Ovary (tissue), 3 donors: Measurements from ENCODE around the gene TMX4.

Source experiments
- CTCF ChIP-seq, 3 donors: fragments of 450-650 bp in 2 of 3; fragments of 200-600 bp in 1 of 3; IDR thresholded peaks; one replicate each; pipeline versions ENCODE4 v1.5.1 to v1.8.0; 2016 to 2022; ENCODE audit warnings: antibody characterized with exemption in 3 of 3, mild to moderate bottlenecking in 1 of 3
- EP300 ChIP-seq: sonication (generic); formaldehyde crosslinking; IDR thresholded peaks from one replicate; pipeline ENCODE4 v1.6.1; 2017; ENCODE audit warnings: antibody characterized with exemption
- POLR2A ChIP-seq: fragments of 450-650 bp; IDR thresholded peaks from one replicate; pipeline ENCODE4 v1.6.1; 2017; ENCODE audit warnings: antibody characterized with exemption, mild to moderate bottlenecking, moderate library complexity
- donor health status: DM: no; HTN: no; CAD: no.

GRCh38 chr20:8032499-8032898 lies 12.9 kb upstream of the TMX4 start:
- no peak for TF ChIP-seq CTCF (IDR thresholded peaks at IDR 0.05)
- no peak for TF ChIP-seq POLR2A
- TF ChIP-seq EP300, result no peak
